Measurements from ENCODE around the gene PPM1M. TPM values are rescaled to one million over a fixed set of nuclear protein-coding genes. Genes with fewer than 3 reads are reported as not detected.

Gene PPM1M
- total and polyA plus RNA-seq, 10 of the 15 experiments (the other 5 are each of a cell fraction or from before 2014, with no cell fraction given): 7.3 to 24.8 (median 15.8) TPM

DNA sequence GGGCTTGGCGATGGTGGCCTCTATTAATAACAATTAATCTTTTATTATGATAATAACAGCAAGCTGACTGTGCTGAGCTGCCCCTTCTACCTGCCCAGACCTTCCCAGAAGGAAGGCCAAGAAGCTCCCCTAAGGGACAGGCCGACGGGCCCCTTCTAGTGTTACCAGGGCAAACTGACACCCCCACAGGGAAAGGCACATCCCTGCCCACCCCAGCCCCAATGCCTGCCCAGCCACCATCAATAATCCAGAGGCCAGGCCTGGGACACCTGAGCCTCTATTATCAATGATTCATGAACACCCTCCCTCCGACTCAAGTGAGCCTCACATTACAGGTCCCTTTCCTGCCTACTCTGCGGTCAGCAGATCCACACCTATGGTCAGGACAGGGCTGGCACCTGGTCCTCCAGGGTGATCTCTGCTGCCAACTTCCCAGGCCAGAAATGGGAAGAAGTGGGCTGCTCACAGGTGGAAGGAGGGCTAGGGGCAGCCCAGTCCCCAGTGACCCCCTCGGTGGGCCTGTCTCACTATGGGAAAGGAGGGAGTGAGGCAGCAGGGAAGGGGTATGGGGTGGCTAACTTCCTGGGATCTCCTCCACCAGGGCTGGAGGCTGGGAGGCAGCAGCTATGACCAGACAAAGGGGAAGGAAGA lies 8.4 kb upstream of the PPM1M start:
- ChIA-PET SMC1A (ENCODE audit: uncharacterized antibody, unreplicated experiment) (interaction anchor here (1.0 to 4.2 kb wide), 7 partner anchors 12 to 102 kb away, joined by 3 to 25 read pairs (median 7); partner anchors contain the start of gene TLR9), POLR2A (interaction anchor here (0.8 to 7.2 kb wide), 4 partner anchors 12 to 101 kb away, joined by 3 to 43 read pairs (median 20); partner anchors contain the start of genes TLR9 and WDR82), CTCF (interaction anchor here (0.7 to 3.8 kb wide), 12 partner anchors 9 to 184 kb away, joined by 3 to 26 read pairs (median 5); partner anchors contain the start of gene TLR9), RAD21 (ENCODE audit: unreplicated experiment) (interaction anchor here (1.4 to 1.8 kb wide), 3 partner anchors 9 to 51 kb away, joined by 5 to 6 read pairs (median 6); partner anchors contain the start of genes GLYCTK, PPM1M and WDR82)
- H4K20me1 ChIP-seq (ENCODE audit: control insufficient read depth, insufficient read depth): no peaks in the 10 kb centered on the region
- peak overlapping the region; percentile 87; the same call in 1 of the 2 replicates for H3K9ac ChIP-seq (ENCODE audit: control insufficient read depth, insufficient read depth, low read length)
- H3K9me3 ChIP-seq (replicated peaks; ENCODE audit: control insufficient read depth, insufficient read depth, low read length): no peaks in the 10 kb centered on the region
- ATAC-seq (no peak), DNase-seq (ENCODE audit: low read depth, low spot score) (no peak), FAIRE-seq (no peak)
- intact Hi-C loops (cut with micrococcal nuclease; ENCODE audit: unreplicated experiment) (loop anchor here (1.0 kb wide), 1 partner anchor 102 kb away; no protein-coding TSS in a partner anchor), in situ Hi-C loops (cut with MboI) (no loop called here)
- H3K4me3 ChIP-seq: peak overlapping the region; percentile 93
- WGBS (ENCODE audit: insufficient coverage, insufficient replicate concordance, low lambda C conversion rate, missing lambda C conversion rate): 84% methylated on average over 6 of the region's 6 CpGs
- H3K4me2 ChIP-seq (ENCODE audit: control insufficient read depth, insufficient read depth): peak overlapping the region; percentile 81
- no TSS peak for BruUV-seq (replicated peaks)
- H2AFZ ChIP-seq (ENCODE audit: control insufficient read depth, low read depth, low read length): no peak overlapping the region
- peak overlapping the region; percentile 88 for H3K27ac ChIP-seq (ENCODE audit: control insufficient read depth, insufficient read depth)
- no peak for TF ChIP-seq HDAC6 (IDR thresholded peaks at IDR 0.05; ENCODE audit: unreplicated experiment)
- no peak for TF ChIP-seq NFXL1 (IDR thresholded peaks at IDR 0.05; ENCODE audit: borderline replicate concordance)
- no peak for TF ChIP-seq ZNF622 (IDR thresholded peaks at IDR 0.05)
- TF ChIP-seq ZNF274 (IDR thresholded peaks at IDR 0.05; ENCODE audit: insufficient read depth, insufficient read length): no peak
- TF ChIP-seq ZZZ3 (IDR thresholded peaks at IDR 0.05; ENCODE audit: control insufficient read depth, insufficient read length, low read depth): no peak
- TF ChIP-seq EED (IDR thresholded peaks at IDR 0.05; ENCODE audit: low read depth): 0 out of 2 replicates have a peak, but pooled peaks have one; percentile 2
- H3K36me3 ChIP-seq (ENCODE audit: control insufficient read depth in 2 of 2, insufficient read depth in 2 of 2, low read length in 1 of 2): peaks cover 2 to 5% of the 10 kb centered on the region in 2 experiments; a peak in 2 of 4 replicates
- no peaks in the 10 kb centered on the region for H3K27me3 ChIP-seq (replicated peaks in 1 of 2; ENCODE audit: control insufficient read depth in 2 of 2, insufficient read depth in 2 of 2, low read length in 1 of 2)
- H3K79me2 ChIP-seq (ENCODE audit: control insufficient read depth, insufficient read depth, low read length): peaks cover 39% of the 10 kb centered on the region
- peaks cover 36% of the 10 kb centered on the region for H3K4me1 ChIP-seq (ENCODE audit: control insufficient read depth, insufficient read depth, low read length)
